C4-2B (cell line): ENCODE data around the gene SMARCA5.

Source experiments
- ZFX ChIP-seq: fragments of 450-650 bp; IDR thresholded peaks from 2 replicates; pipeline ENCODE4 v1.6.1; 2017
- TF ChIP-seq, protein P1 (sequence below): fragments of 450-650 bp; conservative IDR thresholded peaks from 2 replicates; pipeline ENCODE4 v1.5.1; 2017; ENCODE audit warnings: mild to moderate bottlenecking

DNA sequence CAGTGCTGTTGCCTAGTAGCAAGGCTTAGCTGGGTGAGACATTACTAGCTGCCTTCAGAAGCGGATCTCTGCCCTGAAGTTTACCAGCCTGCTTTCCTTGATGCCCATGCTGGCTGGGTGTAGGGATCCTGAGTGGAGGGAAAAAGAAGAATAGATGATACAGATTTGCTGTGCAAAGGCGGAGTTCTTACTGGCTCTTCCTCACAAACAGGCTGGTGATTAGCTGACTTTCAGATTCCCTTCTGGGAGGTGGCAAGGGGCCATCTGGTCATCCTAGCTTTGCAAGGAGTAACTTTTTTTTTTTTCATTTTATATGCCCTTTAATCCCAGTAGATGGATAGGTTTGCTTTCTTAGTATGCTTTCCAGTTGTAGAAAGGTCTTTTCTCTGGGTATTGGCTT is 44.8 kb downstream of the SMARCA5 start:
- TF ChIP-seq, protein P1, sequence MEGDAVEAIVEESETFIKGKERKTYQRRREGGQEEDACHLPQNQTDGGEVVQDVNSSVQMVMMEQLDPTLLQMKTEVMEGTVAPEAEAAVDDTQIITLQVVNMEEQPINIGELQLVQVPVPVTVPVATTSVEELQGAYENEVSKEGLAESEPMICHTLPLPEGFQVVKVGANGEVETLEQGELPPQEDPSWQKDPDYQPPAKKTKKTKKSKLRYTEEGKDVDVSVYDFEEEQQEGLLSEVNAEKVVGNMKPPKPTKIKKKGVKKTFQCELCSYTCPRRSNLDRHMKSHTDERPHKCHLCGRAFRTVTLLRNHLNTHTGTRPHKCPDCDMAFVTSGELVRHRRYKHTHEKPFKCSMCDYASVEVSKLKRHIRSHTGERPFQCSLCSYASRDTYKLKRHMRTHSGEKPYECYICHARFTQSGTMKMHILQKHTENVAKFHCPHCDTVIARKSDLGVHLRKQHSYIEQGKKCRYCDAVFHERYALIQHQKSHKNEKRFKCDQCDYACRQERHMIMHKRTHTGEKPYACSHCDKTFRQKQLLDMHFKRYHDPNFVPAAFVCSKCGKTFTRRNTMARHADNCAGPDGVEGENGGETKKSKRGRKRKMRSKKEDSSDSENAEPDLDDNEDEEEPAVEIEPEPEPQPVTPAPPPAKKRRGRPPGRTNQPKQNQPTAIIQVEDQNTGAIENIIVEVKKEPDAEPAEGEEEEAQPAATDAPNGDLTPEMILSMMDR: no peak
- TF ChIP-seq ZFX: no peak
